Measurements from ENCODE around the gene HVCN1. TPM values are rescaled to one million over a fixed set of nuclear protein-coding genes. Genes with fewer than 3 reads are reported as not detected.

HVCN1 gene
- total and polyA plus RNA-seq, 2 of the 13 experiments (the other 11 are each of a cell fraction or from before 2014, with no cell fraction given), result 0.49 to 1.3 TPM

- TF ChIP-seq PHF8 (CRISPR knock-in tag; IDR thresholded peaks at IDR 0.05) (peak; percentile 96), ZNF720 (CRISPR knock-in tag; IDR thresholded peaks at IDR 0.05) (no peak), ARID2 (CRISPR knock-in tag; IDR thresholded peaks at IDR 0.05; ENCODE audit: borderline replicate concordance) (no peak), SMAD9 (CRISPR knock-in tag; IDR thresholded peaks at IDR 0.05) (no peak), CBX1 (IDR thresholded peaks at IDR 0.05; ENCODE audit: low read depth) (no peak), JUN (CRISPR knock-in tag; IDR thresholded peaks at IDR 0.05) (no peak), REL (CRISPR knock-in tag; conservative IDR thresholded peaks at IDR 0.05) (no peak), ZKSCAN1 (IDR thresholded peaks at IDR 0.05; ENCODE audit: low read length) (no peak), ZNF841 (CRISPR knock-in tag; IDR thresholded peaks at IDR 0.05; ENCODE audit: borderline replicate concordance) (no peak), CEBPB (IDR thresholded peaks at IDR 0.05; ENCODE audit: borderline replicate concordance, low read depth, low read length) (no peak), FUBP1 (CRISPR knock-in tag; IDR thresholded peaks at IDR 0.05; ENCODE audit: borderline replicate concordance) (no peak), IRF2 (CRISPR knock-in tag; IDR thresholded peaks at IDR 0.05) (0 out of 2 replicates have a peak, but pooled peaks have one; percentile 34), MYC (CRISPR knock-in tag; IDR thresholded peaks at IDR 0.05; ENCODE audit: borderline replicate concordance) (peak; percentile 90), NFE2L1 (CRISPR knock-in tag; IDR thresholded peaks at IDR 0.05; ENCODE audit: borderline replicate concordance) (no peak), ZNF160 (CRISPR knock-in tag; IDR thresholded peaks at IDR 0.05) (0 out of 2 replicates have a peak, but pooled peaks have one; percentile 37), HDAC6 (IDR thresholded peaks at IDR 0.05; ENCODE audit: low read depth, low read length) (no peak), MXD3 (CRISPR knock-in tag; IDR thresholded peaks at IDR 0.05) (peak; percentile 79; the same call in 1 of the 2 replicates), ZNF589 (CRISPR knock-in tag; conservative IDR thresholded peaks at IDR 0.05) (no peak), ZNF382 (CRISPR knock-in tag; IDR thresholded peaks at IDR 0.05; ENCODE audit: borderline replicate concordance) (no peak), HDAC1 (CRISPR knock-in tag; IDR thresholded peaks at IDR 0.05) (peak; percentile 87), PLRG1 (conservative IDR thresholded peaks at IDR 0.05) (no peak), ZNF3 (CRISPR knock-in tag; IDR thresholded peaks at IDR 0.05) (no peak), ZKSCAN5 (CRISPR knock-in tag; IDR thresholded peaks at IDR 0.05) (no peak)
- TF ChIP-seq, protein P1, sequence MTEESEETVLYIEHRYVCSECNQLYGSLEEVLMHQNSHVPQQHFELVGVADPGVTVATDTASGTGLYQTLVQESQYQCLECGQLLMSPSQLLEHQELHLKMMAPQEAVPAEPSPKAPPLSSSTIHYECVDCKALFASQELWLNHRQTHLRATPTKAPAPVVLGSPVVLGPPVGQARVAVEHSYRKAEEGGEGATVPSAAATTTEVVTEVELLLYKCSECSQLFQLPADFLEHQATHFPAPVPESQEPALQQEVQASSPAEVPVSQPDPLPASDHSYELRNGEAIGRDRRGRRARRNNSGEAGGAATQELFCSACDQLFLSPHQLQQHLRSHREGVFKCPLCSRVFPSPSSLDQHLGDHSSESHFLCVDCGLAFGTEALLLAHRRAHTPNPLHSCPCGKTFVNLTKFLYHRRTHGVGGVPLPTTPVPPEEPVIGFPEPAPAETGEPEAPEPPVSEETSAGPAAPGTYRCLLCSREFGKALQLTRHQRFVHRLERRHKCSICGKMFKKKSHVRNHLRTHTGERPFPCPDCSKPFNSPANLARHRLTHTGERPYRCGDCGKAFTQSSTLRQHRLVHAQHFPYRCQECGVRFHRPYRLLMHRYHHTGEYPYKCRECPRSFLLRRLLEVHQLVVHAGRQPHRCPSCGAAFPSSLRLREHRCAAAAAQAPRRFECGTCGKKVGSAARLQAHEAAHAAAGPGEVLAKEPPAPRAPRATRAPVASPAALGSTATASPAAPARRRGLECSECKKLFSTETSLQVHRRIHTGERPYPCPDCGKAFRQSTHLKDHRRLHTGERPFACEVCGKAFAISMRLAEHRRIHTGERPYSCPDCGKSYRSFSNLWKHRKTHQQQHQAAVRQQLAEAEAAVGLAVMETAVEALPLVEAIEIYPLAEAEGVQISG (CRISPR knock-in tag; IDR thresholded peaks at IDR 0.05), result peak; percentile 53; the same call in 1 of the 2 replicates
- TF ChIP-seq, protein P2, sequence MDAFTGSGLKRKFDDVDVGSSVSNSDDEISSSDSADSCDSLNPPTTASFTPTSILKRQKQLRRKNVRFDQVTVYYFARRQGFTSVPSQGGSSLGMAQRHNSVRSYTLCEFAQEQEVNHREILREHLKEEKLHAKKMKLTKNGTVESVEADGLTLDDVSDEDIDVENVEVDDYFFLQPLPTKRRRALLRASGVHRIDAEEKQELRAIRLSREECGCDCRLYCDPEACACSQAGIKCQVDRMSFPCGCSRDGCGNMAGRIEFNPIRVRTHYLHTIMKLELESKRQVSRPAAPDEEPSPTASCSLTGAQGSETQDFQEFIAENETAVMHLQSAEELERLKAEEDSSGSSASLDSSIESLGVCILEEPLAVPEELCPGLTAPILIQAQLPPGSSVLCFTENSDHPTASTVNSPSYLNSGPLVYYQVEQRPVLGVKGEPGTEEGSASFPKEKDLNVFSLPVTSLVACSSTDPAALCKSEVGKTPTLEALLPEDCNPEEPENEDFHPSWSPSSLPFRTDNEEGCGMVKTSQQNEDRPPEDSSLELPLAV (CRISPR knock-in tag; conservative IDR thresholded peaks at IDR 0.05; ENCODE audit: low read depth), result no peak
Observed at GRCh38 chr12:110613771-110614684, 74.9 kb downstream of the HVCN1 start, which contains the start of gene TCTN1 (continued).
